ENCODE data around the gene CXorf66. TPM values are rescaled to one million over a fixed set of nuclear protein-coding genes. Genes with fewer than 3 reads are reported as not detected.

CXorf66 gene
- total and polyA plus RNA-seq, 4 donors, result not detected

- peak overlapping the region in 1 of 2 donors; percentile 28 for H3K9ac ChIP-seq (ENCODE audit: insufficient read depth in 1 of 2, low read length in 2 of 2)
- no peaks in the 10 kb centered on the region for H3K9me3 ChIP-seq (ENCODE audit: control insufficient read depth in 4 of 4, insufficient read depth in 3 of 4, low read length in 3 of 4)
- H3K4me3 ChIP-seq, result peak overlapping the region; percentile 11
- H3K27ac ChIP-seq (ENCODE audit: low read depth in 1 of 2, low read length in 1 of 2), result no peak overlapping the region
- no peaks in the 10 kb centered on the region for H3K36me3 ChIP-seq (ENCODE audit: control insufficient read depth in 4 of 4, insufficient read depth in 4 of 4, low read length in 4 of 4)
- DNase-seq, result peak in 1 of 3 donors; percentile 10
- peaks cover 0 to 8% (median 0%) of the 10 kb centered on the region in 5 donors for H3K4me1 ChIP-seq (ENCODE audit: control insufficient read depth in 5 of 5, insufficient read depth in 5 of 5, low read length in 5 of 5)
- H3K27me3 ChIP-seq (ENCODE audit: control insufficient read depth in 3 of 3, insufficient read depth in 3 of 3, low read length in 2 of 3), result peaks cover 0 to 9% (median 6%) of the 10 kb centered on the region in 3 donors
- ATAC-seq (ENCODE audit: insufficient read depth, low FRiP score), result no peak
- no peak for TF ChIP-seq CTCF (IDR thresholded peaks at IDR 0.05; ENCODE audit: control extremely low read depth, extremely low read depth)
- WGBS, 2 donors, result 12 to 33% methylated on average over 11 to 27 of the region's 27 CpGs
Observed at GRCh38 chrX:139930916-139931645, 34.2 kb downstream of the CXorf66 start.

- no peak for DNase-seq
- no peaks in the 10 kb centered on the region for H3K36me3 ChIP-seq (ENCODE audit: control insufficient read depth in 4 of 4, insufficient read depth in 4 of 4, low read length in 4 of 4)
- H3K4me1 ChIP-seq (ENCODE audit: control insufficient read depth in 5 of 5, insufficient read depth in 5 of 5, low read length in 5 of 5), result peaks cover 0 to 8% (median 0%) of the 10 kb centered on the region in 5 donors
- no peak overlapping the region for H3K9ac ChIP-seq (ENCODE audit: insufficient read depth in 1 of 2, low read length in 2 of 2)
- WGBS, 2 donors, result 67 to 82% methylated on average over 4 of the region's 4 CpGs
- peaks cover 0 to 9% (median 6%) of the 10 kb centered on the region in 3 donors for H3K27me3 ChIP-seq (ENCODE audit: control insufficient read depth in 3 of 3, insufficient read depth in 3 of 3, low read length in 2 of 3)
- H3K4me3 ChIP-seq, result no peak overlapping the region
- no peak overlapping the region for H3K27ac ChIP-seq (ENCODE audit: low read depth in 1 of 2, low read length in 1 of 2)
- H3K9me3 ChIP-seq (ENCODE audit: control insufficient read depth in 4 of 4, insufficient read depth in 3 of 4, low read length in 3 of 4), result peaks cover 0 to 1% (median 0%) of the 10 kb centered on the region in 4 donors
- ATAC-seq (ENCODE audit: insufficient read depth, low FRiP score), result no peak
- no peak for TF ChIP-seq CTCF (IDR thresholded peaks at IDR 0.05; ENCODE audit: control extremely low read depth, extremely low read depth)
Observed at GRCh38 chrX:139930401-139930800, 34.9 kb downstream of the CXorf66 start.

DNA sequence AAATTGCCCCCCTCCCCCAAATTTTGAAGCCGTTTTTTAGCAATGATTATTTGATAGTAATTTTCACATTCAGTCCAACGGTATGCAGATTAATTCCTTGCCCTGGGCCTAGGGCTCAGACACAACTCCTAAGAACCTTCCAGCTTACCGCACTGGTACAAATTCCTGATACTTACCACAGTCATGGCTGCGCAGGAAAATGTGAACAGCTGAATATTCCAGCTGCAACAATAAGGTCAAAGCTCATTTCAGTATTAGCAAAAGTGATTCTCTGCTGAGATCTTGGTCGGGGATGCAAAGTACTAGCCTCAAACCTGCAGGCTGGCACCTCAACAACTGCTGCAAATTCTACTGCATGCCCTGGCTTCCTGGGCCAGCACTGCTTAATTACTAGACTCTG lies 35.4 kb downstream of the CXorf66 start:
- TF ChIP-seq CTCF (IDR thresholded peaks at IDR 0.05; ENCODE audit: control extremely low read depth, extremely low read depth), result no peak
- Histone ChIP-seq H3K4me1 (ENCODE audit: control insufficient read depth in 5 of 5, insufficient read depth in 5 of 5, low read length in 5 of 5) (peaks cover 0 to 8% (median 0%) of the 10 kb centered on the region in 5 donors), H3K4me3 (no peak overlapping the region), H3K9ac (ENCODE audit: insufficient read depth in 1 of 2, low read length in 2 of 2) (no peak overlapping the region), H3K9me3 (ENCODE audit: control insufficient read depth in 4 of 4, insufficient read depth in 3 of 4, low read length in 3 of 4) (peaks cover 0 to 1% (median 0%) of the 10 kb centered on the region in 4 donors), H3K27ac (ENCODE audit: low read depth in 1 of 2, low read length in 1 of 2) (no peak overlapping the region), H3K36me3 (ENCODE audit: control insufficient read depth in 4 of 4, insufficient read depth in 4 of 4, low read length in 4 of 4) (no peaks in the 10 kb centered on the region), H3K27me3 (ENCODE audit: control insufficient read depth in 3 of 3, insufficient read depth in 3 of 3, low read length in 2 of 3) (peaks cover 0 to 9% (median 6%) of the 10 kb centered on the region in 3 donors)
- DNase-seq (no peak), ATAC-seq (ENCODE audit: insufficient read depth, low FRiP score) (no peak)
- 65 to 90% methylated on average over 5 of the region's 5 CpGs for WGBS, 2 donors
